Left colon (tissue), 2 donors: ENCODE results near the gene RIT1. TPM values are rescaled to one million over a fixed set of nuclear protein-coding genes. Genes with fewer than 3 reads are reported as not detected.
A peak's percentile ranks its signal among the peaks of the same experiment; 100 is the strongest.
"Not testable (repeated sequence)": the region's sequence is repeated elsewhere in the genome, so short reads cannot be mapped to it uniquely, and the experiment has no call there.

Experiments used
- ATAC-seq: fragments of 200-7000 bp; cut with Tn5 transposase; one replicate; pipeline ENCODE4 v1.9.1; 2020; ENCODE audit warnings: mild to moderate bottlenecking, moderate library complexity
- DNase-seq, 2 donors: peaks; one replicate each; pipeline ENCODE4 v3.0.0-alpha.2; 2020
- intact Hi-C, 2 donors: fragments of 100-400 bp; cut with DNase I in 1 of 2; cut with micrococcal nuclease in 1 of 2; formaldehyde crosslinking; loops; one replicate each; pipeline versions ENCODE4 v1.11.2 to v1.14.0; 2022; cut with DNase I, micrococcal nuclease
- total RNA-seq, 2 donors: library from RNA; stranded (reverse); fragmentation: NEBNext Ultra II Directional; extraction: Animal tissue kit (Norgen Biotek cat#: 25700); gene quantifications; one replicate each; pipeline ENCODE4 v1.2.1, GENCODE V29; 2021
- donor health status: DM: no; HTN: no; CAD: no.
- donor health status: DM: yes; HTN: yes; CAD: no.

The RIT1 gene
- total RNA-seq, 2 donors from 2014 or later, result 21.5 to 26.3 TPM

GRCh38 chr1:155934936-155935590, 23.9 kb upstream of the RIT1 start:
- intact Hi-C loops, result loop anchor here (5.0 to 10.0 kb wide), 2 partner anchors 50 to 52 kb away; no protein-coding TSS in a partner anchor
- ATAC-seq, result no peak
- DNase-seq, result no peak

GRCh38 chr1:155934097-155934935, 23.2 kb upstream of the RIT1 start, which contains the start of gene KHDC4:
TSS of gene KHDC4 (minus strand) at chr1:155934413. CDS start at chr1:155934373, 40 bp downstream.
- DNase-seq (peak; percentile 96 to 97), ATAC-seq (peak; percentile 82)
- intact Hi-C loops, result loop anchor here in 1 of 2 donors (10.0 kb wide), 1 partner anchor 50 kb away; no protein-coding TSS in a partner anchor

- peak; percentile 11 for ATAC-seq
- peak in 1 of 2 donors; percentile 34 for DNase-seq
- intact Hi-C loops, result loop anchor here in 1 of 2 donors (10.0 kb wide), 1 partner anchor 51 kb away; no protein-coding TSS in a partner anchor
These were observed 22.5 kb upstream of the RIT1 start for GRCh38 chr1:155933591-155934096.

GRCh38 chr1:155932487-155932886, 21.3 kb upstream of the RIT1 start:
- ATAC-seq (no peak), DNase-seq (no peak)
- intact Hi-C loops, result loop anchor here in 1 of 2 donors (10.0 kb wide), 1 partner anchor 52 kb away; no protein-coding TSS in a partner anchor

- ATAC-seq (no peak), DNase-seq (no peak)
- intact Hi-C loops, result loop anchor here in 1 of 2 donors (10.0 kb wide), 1 partner anchor 53 kb away; no protein-coding TSS in a partner anchor
These were observed 20.9 kb upstream of the RIT1 start for GRCh38 chr1:155932081-155932480.

GRCh38 chr1:155931332-155932038, 20.3 kb upstream of the RIT1 start:
- ATAC-seq (peak; percentile 54), DNase-seq (peak; percentile 49 to 60)
- intact Hi-C loops, result loop anchor here in 1 of 2 donors (10.0 kb wide), 1 partner anchor 53 kb away; no protein-coding TSS in a partner anchor

- intact Hi-C loops, result loop anchor here in 1 of 2 donors (10.0 kb wide), 1 partner anchor 54 kb away; no protein-coding TSS in a partner anchor
- DNase-seq, ATAC-seq: not testable (repeated sequence)
These were observed 19.6 kb upstream of the RIT1 start for GRCh38 chr1:155930725-155931124.

- intact Hi-C loops, result no loop called here
- DNase-seq (no peak), ATAC-seq (peak; percentile 22)
These were observed 17.9 kb upstream of the RIT1 start for GRCh38 chr1:155929057-155929456.

GRCh38 chr1:155925506-155925905, 14.4 kb upstream of the RIT1 start:
- intact Hi-C loops, result no loop called here
- ATAC-seq (no peak), DNase-seq (no peak)

GRCh38 chr1:155920717-155921116, 9.6 kb upstream of the RIT1 start:
- intact Hi-C loops, result no loop called here
- ATAC-seq (peak; percentile 63), DNase-seq (no peak)

GRCh38 chr1:155919801-155920200, 8.7 kb upstream of the RIT1 start:
- intact Hi-C loops, result no loop called here
- DNase-seq, result no peak
- ATAC-seq, result no peak

GRCh38 chr1:155918660-155919059, 7.5 kb upstream of the RIT1 start:
- no peak for DNase-seq
- intact Hi-C loops, result no loop called here
- no peak for ATAC-seq

GRCh38 chr1:155913969-155914757, 3.0 kb upstream of the RIT1 start:
- intact Hi-C loops, result no loop called here

GRCh38 chr1:155912056-155912536, 947 bp upstream of the RIT1 start:
- peak in 1 of 2 donors; percentile 20 for DNase-seq
- intact Hi-C loops, result no loop called here

More at GRCh38 chr1:155913969-155914757, 3.0 kb upstream of the RIT1 start:
- ATAC-seq (no peak), DNase-seq (no peak)

GRCh38 chr1:155910621-155911121, 478 bp downstream of the RIT1 start:
- DNase-seq (peak; percentile 29 to 32), ATAC-seq (peak; percentile 41)
- intact Hi-C loops, result no loop called here

More at GRCh38 chr1:155912056-155912536, 947 bp upstream of the RIT1 start:
- ATAC-seq, result peak; percentile 14

- ATAC-seq (no peak), DNase-seq (peak in 1 of 2 donors; percentile 33)
- intact Hi-C loops, result no loop called here
These were observed 1.3 kb downstream of the RIT1 start for GRCh38 chr1:155909894-155910293.

- DNase-seq (no peak), ATAC-seq (no peak)
- intact Hi-C loops, result no loop called here
These were observed 6.9 kb downstream of the RIT1 start for GRCh38 chr1:155904261-155904660.
